Mesenchymal stem cell (in vitro differentiated cells and primary cell): Measurements from ENCODE around the gene PARP12.

Experiments
- DNase-seq: peaks from one replicate; pipeline ENCODE4 v3.0.0-alpha.2; 2013
- H2AFZ ChIP-seq: one replicate; pipeline ENCODE4 v1.6.1; 2013; ENCODE audit warnings: low read depth, mild to moderate bottlenecking, control low read depth, inconsistent platforms, low read length, moderate library complexity
- H2AK5ac ChIP-seq: 2 replicates; pipeline ENCODE4 v1.6.1; 2013; ENCODE audit warnings: low read length, moderate library complexity, mild to moderate bottlenecking, inconsistent platforms; ENCODE audit not compliant: severe bottlenecking
- H2BK120ac ChIP-seq: one replicate; pipeline ENCODE4 v1.6.1; 2013; ENCODE audit warnings: low read depth, mild to moderate bottlenecking, inconsistent platforms, low read length, moderate library complexity
- H2BK12ac ChIP-seq, 2 experiments: one replicate each; pipeline ENCODE4 v1.6.1; 2013; ENCODE audit warnings: inconsistent platforms in 2 of 2, low read length in 2 of 2, mild to moderate bottlenecking in 2 of 2, moderate library complexity in 2 of 2, control low read depth in 1 of 2
- H2BK15ac ChIP-seq: one replicate; pipeline ENCODE4 v1.6.1; 2013; ENCODE audit warnings: mild to moderate bottlenecking, low read depth, inconsistent platforms; ENCODE audit not compliant: poor library complexity, severe bottlenecking
- H2BK5ac ChIP-seq: 2 replicates; pipeline ENCODE4 v1.6.1; 2013; ENCODE audit warnings: low read depth, mild to moderate bottlenecking, low read length, control low read depth, inconsistent platforms; ENCODE audit not compliant: poor library complexity, severe bottlenecking
- H3K14ac ChIP-seq, 2 experiments: one replicate each; pipeline ENCODE4 v1.6.1; 2013; ENCODE audit warnings: inconsistent platforms in 2 of 2, low read length in 2 of 2, control low read depth in 1 of 2, mild to moderate bottlenecking in 1 of 2, moderate library complexity in 1 of 2
- H3K18ac ChIP-seq, 2 experiments: one replicate each; pipeline ENCODE4 v1.6.1; 2013; ENCODE audit warnings: inconsistent platforms in 2 of 2, low read length in 2 of 2, control low read depth in 1 of 2, low read depth in 1 of 2, mild to moderate bottlenecking in 1 of 2
- H3K23ac ChIP-seq, 2 experiments: one replicate each; pipeline ENCODE4 v1.6.1; 2013; ENCODE audit warnings: inconsistent platforms in 2 of 2, low read length in 2 of 2, mild to moderate bottlenecking in 2 of 2, moderate library complexity in 2 of 2, control low read depth in 1 of 2
- H3K27ac ChIP-seq: 2 replicates; pipeline ENCODE4 v1.5.1; 2013; ENCODE audit warnings: mild to moderate bottlenecking, moderate library complexity, low read length, control low read depth, inconsistent platforms; ENCODE audit not compliant: poor library complexity, severe bottlenecking
- H3K27me3 ChIP-seq, 2 experiments: 2 replicates each; pipeline versions ENCODE4 v1.6.1 to v1.7.0; 2013; ENCODE audit warnings: low read length in 2 of 2, mild to moderate bottlenecking in 2 of 2, moderate library complexity in 2 of 2, control low read depth in 1 of 2, inconsistent platforms in 1 of 2; ENCODE audit not compliant: control insufficient read depth in 1 of 2, insufficient read depth in 1 of 2
- H3K36me3 ChIP-seq, 2 experiments: 2 replicates each; pipeline versions ENCODE4 v1.6.1 to v1.7.0; 2013; ENCODE audit warnings: low read length in 2 of 2, control low read depth in 1 of 2, inconsistent platforms in 1 of 2, low read depth in 1 of 2, mild to moderate bottlenecking in 1 of 2; ENCODE audit not compliant: insufficient read depth in 2 of 2, control insufficient read depth in 1 of 2
- H3K4ac ChIP-seq, 2 experiments: one replicate each; pipeline ENCODE4 v1.6.1; 2013; ENCODE audit warnings: inconsistent platforms in 2 of 2, low read length in 2 of 2, mild to moderate bottlenecking in 2 of 2, moderate library complexity in 2 of 2, control low read depth in 1 of 2, low read depth in 1 of 2
- H3K4me1 ChIP-seq: 2 replicates; pipeline ENCODE4 v1.6.1; 2013; ENCODE audit warnings: low read depth, low read length, control low read depth; ENCODE audit not compliant: control insufficient read depth, insufficient read depth
- H3K4me2 ChIP-seq: 2 replicates; pipeline ENCODE4 v1.6.1; 2013; ENCODE audit warnings: low read length, mild to moderate bottlenecking, inconsistent platforms; ENCODE audit not compliant: poor library complexity, severe bottlenecking
- H3K4me3 ChIP-seq, 2 experiments: 2 replicates each; pipeline versions ENCODE4 v1.5.1 to v1.7.0; 2013; ENCODE audit warnings: low read length in 2 of 2, mild to moderate bottlenecking in 2 of 2, control low read depth in 1 of 2, low read depth in 1 of 2; ENCODE audit not compliant: insufficient read depth in 1 of 2
- H3K79me1 ChIP-seq: replicated peaks from 2 replicates; pipeline ENCODE4 v1.6.1; 2013; ENCODE audit warnings: mild to moderate bottlenecking, control low read depth, low read length, inconsistent platforms; ENCODE audit not compliant: poor library complexity, severe bottlenecking
- H3K9ac ChIP-seq: 2 replicates; pipeline ENCODE4 v1.7.0; 2013; ENCODE audit warnings: mild to moderate bottlenecking, low read length, moderate library complexity
- H3K9me3 ChIP-seq: 2 replicates; pipeline ENCODE4 v1.7.0; 2013; ENCODE audit warnings: mild to moderate bottlenecking, low read length; ENCODE audit not compliant: control insufficient read depth
- H4K8ac ChIP-seq: one replicate; pipeline ENCODE4 v1.6.1; 2013; ENCODE audit warnings: inconsistent platforms, mild to moderate bottlenecking, low read length, moderate library complexity
- H4K91ac ChIP-seq: one replicate; pipeline ENCODE4 v1.6.1; 2013; ENCODE audit warnings: mild to moderate bottlenecking, low read length, inconsistent platforms
- WGBS: methylation state at CpG from one replicate; pipeline ENCODE4 v1.1.7; 2013; ENCODE audit warnings: mixed read lengths; 5-methylcytosine and 5-hydroxymethylcytosine counted together

The PARP12 gene

GRCh38 chr7:140056431-140057142 lies 6.2 kb downstream of the PARP12 start:
- H3K18ac ChIP-seq = no peak overlapping the region
- H3K27me3 ChIP-seq = no peaks in the 10 kb centered on the region
- no peak overlapping the region for H2AK5ac ChIP-seq
- H3K4ac ChIP-seq = no peak overlapping the region
- no peak overlapping the region for H3K9ac ChIP-seq
- H3K4me3 ChIP-seq = no peak overlapping the region
- no peak overlapping the region for H3K14ac ChIP-seq
- peaks cover 22% of the 10 kb centered on the region for H3K79me1 ChIP-seq
- H3K36me3 ChIP-seq = peaks cover 4 to 42% of the 10 kb centered on the region in 2 experiments
- no peak overlapping the region for H2AFZ ChIP-seq
- no peak overlapping the region for H3K4me2 ChIP-seq
- no peak overlapping the region for H2BK15ac ChIP-seq
- 98% methylated on average over 5 of the region's 5 CpGs for WGBS
- H2BK12ac ChIP-seq = no peak overlapping the region
- no peak for DNase-seq
- H4K91ac ChIP-seq = no peak overlapping the region
- no peaks in the 10 kb centered on the region for H3K9me3 ChIP-seq
- no peak overlapping the region for H3K27ac ChIP-seq
- no peak overlapping the region for H2BK5ac ChIP-seq
- H4K8ac ChIP-seq = no peak overlapping the region
- H3K4me1 ChIP-seq = peaks cover 9% of the 10 kb centered on the region
- no peak overlapping the region for H3K23ac ChIP-seq
- no peak overlapping the region for H2BK120ac ChIP-seq

- no peak overlapping the region for H3K18ac ChIP-seq
- no peak overlapping the region for H2BK120ac ChIP-seq
- WGBS = 100% methylated on average over 2 of the region's 2 CpGs
Observed at GRCh38 chr7:140055833-140056232, 6.9 kb downstream of the PARP12 start.

GRCh38 chr7:140054751-140055150 lies 8.0 kb downstream of the PARP12 start:
- Histone ChIP-seq H3K79me1 (peaks cover 21% of the 10 kb centered on the region), H2BK12ac (no peak overlapping the region), H3K4me3 (no peak overlapping the region), H3K4ac (no peak overlapping the region), H4K91ac (no peak overlapping the region), H3K4me2 (no peak overlapping the region), H2BK15ac (no peak overlapping the region), H2BK5ac (no peak overlapping the region), H3K4me1 (peaks cover 6% of the 10 kb centered on the region), H2AK5ac (no peak overlapping the region), H3K14ac (no peak overlapping the region), H2BK120ac (no peak overlapping the region), H3K9ac (no peak overlapping the region), H3K36me3 (peaks cover 4 to 43% of the 10 kb centered on the region in 2 experiments), H3K23ac (no peak overlapping the region), H3K18ac (no peak overlapping the region), H3K27me3 (no peaks in the 10 kb centered on the region), H2AFZ (no peak overlapping the region), H4K8ac (no peak overlapping the region), H3K9me3 (no peaks in the 10 kb centered on the region), H3K27ac (no peak overlapping the region)
- 97% methylated on average over 4 of the region's 4 CpGs for WGBS
- no peak for DNase-seq

More at GRCh38 chr7:140055833-140056232, 6.9 kb downstream of the PARP12 start:
- Histone ChIP-seq H3K27me3 (no peaks in the 10 kb centered on the region), H3K79me1 (peaks cover 18% of the 10 kb centered on the region), H2AK5ac (no peak overlapping the region), H3K4me3 (no peak overlapping the region), H4K8ac (no peak overlapping the region), H3K23ac (no peak overlapping the region), H2BK15ac (no peak overlapping the region), H3K4me1 (peaks cover 9% of the 10 kb centered on the region), H3K4me2 (no peak overlapping the region), H2BK5ac (no peak overlapping the region), H3K27ac (no peak overlapping the region), H2AFZ (no peak overlapping the region), H3K9ac (no peak overlapping the region), H3K9me3 (no peaks in the 10 kb centered on the region), H3K14ac (no peak overlapping the region), H3K4ac (no peak overlapping the region), H4K91ac (no peak overlapping the region), H3K36me3 (peaks cover 4 to 43% of the 10 kb centered on the region in 2 experiments), H2BK12ac (no peak overlapping the region)
- DNase-seq = no peak

GRCh38 chr7:140053812-140054539 lies 8.8 kb downstream of the PARP12 start:
- Histone ChIP-seq H4K8ac (no peak overlapping the region), H3K4me3 (no peak overlapping the region), H3K14ac (no peak overlapping the region), H3K18ac (no peak overlapping the region), H3K27me3 (no peaks in the 10 kb centered on the region), H2BK5ac (no peak overlapping the region), H2AK5ac (no peak overlapping the region), H3K9ac (no peak overlapping the region), H2AFZ (no peak overlapping the region), H3K27ac (no peak overlapping the region), H3K36me3 (peaks cover 4 to 43% of the 10 kb centered on the region in 2 experiments), H3K4ac (no peak overlapping the region), H4K91ac (no peak overlapping the region), H2BK15ac (no peak overlapping the region), H3K23ac (no peak overlapping the region), H3K9me3 (no peaks in the 10 kb centered on the region), H2BK120ac (no peak overlapping the region), H3K79me1 (peaks cover 22% of the 10 kb centered on the region), H3K4me1 (peaks cover 2% of the 10 kb centered on the region), H3K4me2 (no peak overlapping the region), H2BK12ac (no peak overlapping the region)
- WGBS = 98% methylated on average over 2 of the region's 3 CpGs
- DNase-seq = no peak
